Kidney epithelial cell (primary cell): ENCODE results near the gene LAMA4. TPM values are rescaled to one million over a fixed set of nuclear protein-coding genes. Genes with fewer than 3 reads are reported as not detected.

Source experiments
- DNase-seq: peaks from one replicate; pipeline ENCODE4 v3.0.0-alpha.2; 2010; ENCODE audit warnings: low read depth
- H3K27me3 ChIP-seq: 2 replicates; pipeline ENCODE4 v1.6.0; 2011; ENCODE audit warnings: low read length; ENCODE audit not compliant: control insufficient read depth, insufficient read depth
- H3K36me3 ChIP-seq: 2 replicates; pipeline ENCODE4 v1.5.1; 2011; ENCODE audit warnings: low read length; ENCODE audit not compliant: control insufficient read depth, insufficient read depth
- H3K4me3 ChIP-seq: 2 replicates; pipeline ENCODE4 v1.5.1; 2011; ENCODE audit warnings: low read depth, mild to moderate bottlenecking, control low read depth, low read length
- CTCF ChIP-seq: IDR thresholded peaks from 2 replicates; pipeline ENCODE4 v1.5.1; 2011; ENCODE audit warnings: mild to moderate bottlenecking, moderate library complexity, low read length, control low read depth, inconsistent platforms; ENCODE audit not compliant: insufficient read depth, poor library complexity, severe bottlenecking
- total RNA-seq: library from RNA; depleted of rRNA; stranded (reverse); fragments of >200 nt; gene quantifications from 2 replicates; pipeline ENCODE4 v1.2.3, GENCODE V29; 2015

Gene LAMA4
- total RNA-seq, 1 donor from 2014 or later, result 5.6 TPM

GRCh38 chr6:112123982-112124381 lies 130.4 kb downstream of the LAMA4 start:
- no peak for TF ChIP-seq CTCF
- Histone ChIP-seq H3K36me3 (no peaks in the 10 kb centered on the region), H3K27me3 (no peaks in the 10 kb centered on the region), H3K4me3 (no peak overlapping the region)
- no peak for DNase-seq

GRCh38 chr6:112122756-112123155 lies 131.6 kb downstream of the LAMA4 start:
- H3K36me3 ChIP-seq, result no peaks in the 10 kb centered on the region
- no peaks in the 10 kb centered on the region for H3K27me3 ChIP-seq
- no peak for TF ChIP-seq CTCF
- no peak overlapping the region for H3K4me3 ChIP-seq
- DNase-seq, result no peak

GRCh38 chr6:112118034-112118433 lies 136.3 kb downstream of the LAMA4 start:
- no peak for TF ChIP-seq CTCF
- H3K4me3 ChIP-seq, result no peak overlapping the region
- DNase-seq, result no peak

GRCh38 chr6:112117554-112117953 lies 136.8 kb downstream of the LAMA4 start:
- DNase-seq, result peak; percentile 23
- no peak overlapping the region for H3K4me3 ChIP-seq
- H3K36me3 ChIP-seq, result no peaks in the 10 kb centered on the region
- no peaks in the 10 kb centered on the region for H3K27me3 ChIP-seq
- TF ChIP-seq CTCF, result no peak

More at GRCh38 chr6:112118034-112118433, 136.3 kb downstream of the LAMA4 start:
- Histone ChIP-seq H3K36me3 (no peaks in the 10 kb centered on the region), H3K27me3 (no peaks in the 10 kb centered on the region)

- Histone ChIP-seq H3K4me3 (no peak overlapping the region), H3K36me3 (no peaks in the 10 kb centered on the region), H3K27me3 (no peaks in the 10 kb centered on the region)
- no peak for DNase-seq
- TF ChIP-seq CTCF, result no peak
These were observed 138.1 kb downstream of the LAMA4 start for GRCh38 chr6:112116221-112116620.

- no peak for TF ChIP-seq CTCF
- Histone ChIP-seq H3K4me3 (no peak overlapping the region), H3K27me3 (no peaks in the 10 kb centered on the region), H3K36me3 (no peaks in the 10 kb centered on the region)
- no peak for DNase-seq
These were observed 139.7 kb downstream of the LAMA4 start for GRCh38 chr6:112114577-112115223.
